CD4-positive, alpha-beta T cell treated with Interleukin-10 for 1 hour (primary cell): Measurements from ENCODE around the gene NBAS.

Experiments
- DNase-seq: peaks from one replicate; pipeline ENCODE4 v3.0.0-alpha.2; 2020

The NBAS gene

GRCh38 chr2:15588329-15588919 is 27.3 kb upstream of the NBAS start:
- DNase-seq, result peak; percentile 13

GRCh38 chr2:15584767-15585469 is 23.8 kb upstream of the NBAS start:
- DNase-seq, result no peak

- no peak for DNase-seq
These were observed 23.2 kb upstream of the NBAS start for GRCh38 chr2:15584316-15584715.

GRCh38 chr2:15583826-15584225 is 22.7 kb upstream of the NBAS start:
- no peak for DNase-seq

- DNase-seq, result no peak
These were observed 21.7 kb upstream of the NBAS start for GRCh38 chr2:15582710-15583357.

- no peak for DNase-seq
These were observed 19.3 kb upstream of the NBAS start for GRCh38 chr2:15580451-15580850.

- DNase-seq, result no peak
These were observed 18.5 kb upstream of the NBAS start for GRCh38 chr2:15579641-15580040.

GRCh38 chr2:15577071-15577735 is 16.1 kb upstream of the NBAS start:
- DNase-seq, result peak; percentile 83

GRCh38 chr2:15571729-15572128 is 10.6 kb upstream of the NBAS start:
- DNase-seq, result no peak

GRCh38 chr2:15570104-15570503 is 9.0 kb upstream of the NBAS start:
- DNase-seq, result no peak

- no peak for DNase-seq
These were observed 7.7 kb upstream of the NBAS start for GRCh38 chr2:15568874-15569273.

- no peak for DNase-seq
These were observed 5.8 kb upstream of the NBAS start for GRCh38 chr2:15566912-15567311.

GRCh38 chr2:15565994-15566671 is 5.0 kb upstream of the NBAS start:
- no peak for DNase-seq

- DNase-seq, result no peak
These were observed 4.3 kb upstream of the NBAS start for GRCh38 chr2:15565392-15565791.

GRCh38 chr2:15563227-15564100 is 2.3 kb upstream of the NBAS start:
- DNase-seq, result no peak

GRCh38 chr2:15562354-15563031 is 1.4 kb upstream of the NBAS start:
- DNase-seq, result no peak

GRCh38 chr2:15561574-15562344 is 625 bp upstream of the NBAS start:
- DNase-seq, result peak; percentile 33

GRCh38 chr2:15560140-15560987 is 770 bp downstream of the NBAS start:
- peak; percentile 4 for DNase-seq

GRCh38 chr2:15559379-15560139 is 1.6 kb downstream of the NBAS start:
- DNase-seq, result no peak
